ENCODE results near the gene TPRG1. TPM values are rescaled to one million over a fixed set of nuclear protein-coding genes. Genes with fewer than 3 reads are reported as not detected.

The TPRG1 gene, protein sequence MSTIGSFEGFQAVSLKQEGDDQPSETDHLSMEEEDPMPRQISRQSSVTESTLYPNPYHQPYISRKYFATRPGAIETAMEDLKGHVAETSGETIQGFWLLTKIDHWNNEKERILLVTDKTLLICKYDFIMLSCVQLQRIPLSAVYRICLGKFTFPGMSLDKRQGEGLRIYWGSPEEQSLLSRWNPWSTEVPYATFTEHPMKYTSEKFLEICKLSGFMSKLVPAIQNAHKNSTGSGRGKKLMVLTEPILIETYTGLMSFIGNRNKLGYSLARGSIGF
- total RNA-seq, result 0.47 and 1.4 TPM in 2 replicates

DNA sequence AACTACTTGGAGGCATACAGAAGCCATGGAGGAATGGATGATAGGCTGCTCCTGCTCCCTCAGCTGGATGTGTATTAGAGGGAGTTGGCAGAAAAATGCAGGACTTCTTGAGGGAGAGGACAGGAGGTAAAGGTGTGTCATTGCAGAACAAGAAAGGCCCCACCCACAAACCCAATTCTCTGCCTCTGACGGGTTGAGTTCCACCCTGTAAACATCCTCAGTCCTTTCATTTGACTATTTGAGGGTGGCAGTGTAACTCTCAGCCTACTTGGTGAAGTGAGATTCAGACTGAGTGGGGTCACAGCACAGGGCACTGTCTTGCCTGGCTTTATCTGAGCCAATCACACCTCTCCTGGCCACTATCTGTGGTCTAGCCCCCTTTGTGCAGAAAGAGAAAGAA lies at the start of gene TPRG1:
TSS of gene TPRG1 (plus strand) at position 265 of the 400 bp plus-strand sequence. CDS start 35,414 bp downstream, outside the sequence.

All from pericardium fibroblast (primary cell).